ENCODE measurements around the gene TMEM100.

Gene TMEM100

DNA sequence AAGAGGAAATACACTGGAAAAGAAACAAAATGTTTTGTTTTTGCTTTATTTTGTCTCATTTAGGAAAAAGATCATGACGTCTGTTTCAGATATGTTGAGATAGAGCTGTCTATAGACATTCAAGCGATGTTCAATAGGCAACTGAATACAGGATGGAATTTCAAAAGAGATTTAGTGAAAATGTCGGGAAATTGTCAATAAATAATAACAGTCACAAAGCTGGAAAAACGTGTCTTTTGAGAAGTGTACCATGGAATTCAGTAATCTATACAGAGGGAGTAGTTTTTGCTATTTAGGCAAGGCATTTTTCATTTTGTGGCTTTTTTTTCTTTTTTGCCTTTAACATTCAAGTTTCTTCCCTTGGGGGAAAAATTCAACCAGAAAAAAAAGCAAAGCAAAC, 33.0 kb downstream of the TMEM100 start:
- TF ChIP-seq, protein P1, sequence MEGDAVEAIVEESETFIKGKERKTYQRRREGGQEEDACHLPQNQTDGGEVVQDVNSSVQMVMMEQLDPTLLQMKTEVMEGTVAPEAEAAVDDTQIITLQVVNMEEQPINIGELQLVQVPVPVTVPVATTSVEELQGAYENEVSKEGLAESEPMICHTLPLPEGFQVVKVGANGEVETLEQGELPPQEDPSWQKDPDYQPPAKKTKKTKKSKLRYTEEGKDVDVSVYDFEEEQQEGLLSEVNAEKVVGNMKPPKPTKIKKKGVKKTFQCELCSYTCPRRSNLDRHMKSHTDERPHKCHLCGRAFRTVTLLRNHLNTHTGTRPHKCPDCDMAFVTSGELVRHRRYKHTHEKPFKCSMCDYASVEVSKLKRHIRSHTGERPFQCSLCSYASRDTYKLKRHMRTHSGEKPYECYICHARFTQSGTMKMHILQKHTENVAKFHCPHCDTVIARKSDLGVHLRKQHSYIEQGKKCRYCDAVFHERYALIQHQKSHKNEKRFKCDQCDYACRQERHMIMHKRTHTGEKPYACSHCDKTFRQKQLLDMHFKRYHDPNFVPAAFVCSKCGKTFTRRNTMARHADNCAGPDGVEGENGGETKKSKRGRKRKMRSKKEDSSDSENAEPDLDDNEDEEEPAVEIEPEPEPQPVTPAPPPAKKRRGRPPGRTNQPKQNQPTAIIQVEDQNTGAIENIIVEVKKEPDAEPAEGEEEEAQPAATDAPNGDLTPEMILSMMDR (IDR thresholded peaks at IDR 0.05), result no peak
- no peak for DNase-seq (ENCODE audit: low spot score)
- H3K4me3 ChIP-seq, result no peak overlapping the region
- no peak overlapping the region for H3K27ac ChIP-seq

DNA sequence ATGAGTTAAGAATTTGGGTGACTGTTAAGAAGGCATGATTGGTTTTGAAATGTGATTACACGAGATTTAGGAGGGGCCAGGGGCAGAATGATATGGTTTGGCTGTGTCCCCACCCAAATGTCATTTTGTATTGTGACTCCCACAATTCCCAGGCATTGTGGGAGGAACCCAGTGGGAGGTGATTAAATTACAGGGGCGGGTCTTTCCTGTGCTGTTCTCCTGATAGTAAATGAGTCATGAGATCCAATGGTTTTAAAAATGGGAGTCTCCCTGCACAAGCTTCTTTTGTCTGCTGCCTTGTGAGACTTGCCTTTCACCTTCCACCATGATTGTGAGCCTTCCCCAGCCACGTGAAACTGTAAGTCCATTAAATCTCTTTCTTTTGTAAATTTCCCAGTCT, 34.6 kb downstream of the TMEM100 start:
- no peak overlapping the region for H3K27ac ChIP-seq
- DNase-seq (ENCODE audit: low spot score), result no peak
- TF ChIP-seq, protein P1 (IDR thresholded peaks at IDR 0.05), result no peak

DNA sequence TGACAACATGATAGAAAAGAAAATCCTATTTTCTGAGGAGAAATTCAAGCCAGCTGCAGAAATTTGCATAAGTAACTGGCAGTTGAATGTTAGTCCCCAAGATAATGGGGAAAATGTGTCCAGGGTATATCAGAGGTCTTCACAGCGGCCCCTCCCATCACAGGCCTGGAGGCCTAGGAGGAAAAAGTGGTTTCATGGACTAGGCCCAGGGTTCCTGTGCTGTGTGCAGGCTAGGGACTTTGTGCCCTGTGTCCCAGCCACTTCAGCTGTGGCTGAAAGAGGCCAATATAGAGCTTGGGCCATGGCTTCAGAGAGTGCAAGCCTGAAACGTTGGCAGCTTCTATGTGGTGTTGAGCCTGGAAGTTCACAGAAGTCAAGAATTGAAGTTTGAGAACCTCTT, 35.6 kb downstream of the TMEM100 start:
- no peak for DNase-seq (ENCODE audit: low spot score)
- no peak overlapping the region for H3K4me3 ChIP-seq
- no peak overlapping the region for H3K27ac ChIP-seq
- TF ChIP-seq, protein P1 (IDR thresholded peaks at IDR 0.05), result no peak

More for the DNA sequence above, 34.6 kb downstream of the TMEM100 start:
- H3K4me3 ChIP-seq, result no peak overlapping the region

DNA sequence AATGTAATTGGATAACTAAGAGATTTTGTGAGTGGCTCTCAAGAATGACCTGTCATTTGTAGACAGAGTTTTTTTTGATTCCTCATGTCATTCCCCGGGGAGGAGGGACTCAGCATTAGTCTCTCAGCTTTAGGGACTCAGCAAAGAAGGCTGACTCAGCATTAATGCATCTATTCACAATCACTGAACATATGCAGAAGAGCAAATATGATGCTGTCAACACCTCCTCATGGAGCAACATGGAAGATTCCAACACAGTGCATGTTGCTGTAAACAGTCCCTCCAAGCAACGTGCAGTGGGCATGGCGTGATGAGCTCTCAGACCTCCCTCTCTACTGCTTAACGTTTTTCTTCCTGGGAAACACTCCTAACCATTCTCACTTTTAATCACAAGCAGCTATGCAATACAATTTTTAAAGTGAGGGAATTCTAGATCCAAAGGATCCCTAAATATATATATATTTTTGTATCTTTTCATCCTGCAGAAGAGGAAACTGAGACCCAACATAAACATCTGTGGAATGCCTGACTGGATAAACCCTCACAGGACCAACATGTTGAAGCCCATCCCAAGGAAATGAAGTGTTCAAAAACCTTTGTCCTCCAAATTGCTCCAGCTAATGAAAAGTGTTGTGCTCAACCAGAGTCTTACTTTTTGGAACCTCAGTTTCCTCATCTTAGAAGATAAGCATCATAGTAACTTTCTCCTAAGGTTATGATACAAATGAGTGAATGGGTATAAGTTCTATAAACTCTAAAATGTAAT, 38.9 kb downstream of the TMEM100 start:
- no peak for DNase-seq (ENCODE audit: low spot score)
- H3K4me3 ChIP-seq, result no peak overlapping the region
- no peak overlapping the region for H3K27ac ChIP-seq
- TF ChIP-seq, protein P1 (IDR thresholded peaks at IDR 0.05), result no peak

DNA sequence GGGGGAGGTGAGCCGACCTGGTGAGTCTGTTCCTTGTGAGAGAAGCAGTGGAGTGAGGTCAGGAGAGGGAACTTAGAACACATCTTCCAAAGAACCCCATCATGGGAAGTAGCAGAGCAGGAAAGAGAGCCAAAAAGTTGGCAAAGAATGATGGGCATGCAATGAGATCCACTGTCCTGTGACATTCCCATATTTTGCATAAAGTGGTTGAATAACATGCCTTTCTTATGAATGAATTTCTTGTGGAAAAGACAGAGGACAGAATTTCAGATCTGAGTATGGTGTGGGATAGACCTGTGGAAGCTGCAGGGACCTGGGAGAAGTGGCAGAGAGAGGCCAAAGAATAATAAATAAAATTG, 41.3 kb downstream of the TMEM100 start:
- DNase-seq (ENCODE audit: low spot score), result no peak
- no peak overlapping the region for H3K27ac ChIP-seq
- H3K4me3 ChIP-seq, result no peak overlapping the region
- TF ChIP-seq, protein P1 (IDR thresholded peaks at IDR 0.05), result no peak

DNA sequence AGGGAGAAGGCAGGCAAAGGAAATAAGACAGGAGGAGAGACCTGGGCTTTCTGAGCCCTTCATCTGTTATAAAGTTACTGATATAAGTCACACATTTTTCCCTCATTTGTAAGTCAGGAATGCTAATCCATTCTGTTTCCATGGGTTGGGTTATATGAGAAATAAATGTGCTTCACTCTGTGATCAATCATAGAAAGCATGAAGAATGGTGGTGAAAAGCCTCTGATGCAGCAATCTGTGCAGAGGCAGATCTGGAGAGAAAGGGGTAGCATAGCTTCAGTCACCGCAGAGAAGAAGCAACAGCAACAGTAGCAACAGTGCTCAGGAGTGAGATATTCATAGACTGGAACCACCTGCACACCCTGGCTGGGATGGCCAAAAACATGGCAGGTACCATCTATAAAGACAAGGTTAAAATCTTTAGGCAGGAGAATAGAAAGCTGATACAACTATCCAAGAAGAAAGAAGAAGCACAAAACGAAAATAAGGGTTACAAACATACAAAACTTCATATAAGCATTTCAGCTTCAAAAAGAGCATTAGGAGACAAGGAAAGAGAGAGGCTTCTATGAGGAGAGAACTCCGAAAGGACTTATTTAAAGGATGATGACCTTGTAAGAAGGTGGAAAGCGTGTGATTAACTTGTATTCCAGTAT, 41.9 kb downstream of the TMEM100 start:
- DNase-seq (ENCODE audit: low spot score), result no peak

More for the DNA sequence above, 41.9 kb downstream of the TMEM100 start:
- Histone ChIP-seq H3K4me3 (no peak overlapping the region), H3K27ac (no peak overlapping the region)
- TF ChIP-seq, protein P1 (IDR thresholded peaks at IDR 0.05), result no peak

Measured in coronary artery (tissue), 2 donors.